NCI-H82 (cell line): ENCODE data around the gene ANO4.
A peak's percentile ranks its signal among the peaks of the same experiment; 100 is the strongest.
"Not testable (repeated sequence)": the region's sequence is repeated elsewhere in the genome, so short reads cannot be mapped to it uniquely, and the experiment has no call there.

Source experiments
- DNase-seq: peaks from one replicate; lab custom pipeline; 2025; lab: John Stamatoyannopoulos, UW

Gene ANO4

GRCh38 chr12:101089271-101089670 is 294.7 kb downstream of the ANO4 start:
- no peak for DNase-seq

- DNase-seq, result not testable (repeated sequence)
These were observed 295.6 kb downstream of the ANO4 start for GRCh38 chr12:101090222-101090621.

- no peak for DNase-seq
These were observed 303.4 kb downstream of the ANO4 start for GRCh38 chr12:101097829-101098580.

GRCh38 chr12:101107032-101107763 is 312.6 kb downstream of the ANO4 start:
- no peak for DNase-seq

GRCh38 chr12:101108130-101108529 is 313.6 kb downstream of the ANO4 start:
- DNase-seq, result peak; percentile 30

- DNase-seq, result no peak
These were observed 316.3 kb downstream of the ANO4 start for GRCh38 chr12:101110866-101111265.

GRCh38 chr12:101111441-101111840 is 316.9 kb downstream of the ANO4 start:
- no peak for DNase-seq

- DNase-seq, result no peak
These were observed 320.8 kb downstream of the ANO4 start for GRCh38 chr12:101115326-101115725.

GRCh38 chr12:101116911-101117310 is 322.3 kb downstream of the ANO4 start:
- DNase-seq, result no peak

GRCh38 chr12:101117842-101118241 is 323.3 kb downstream of the ANO4 start:
- no peak for DNase-seq

- no peak for DNase-seq
These were observed 333.1 kb downstream of the ANO4 start for GRCh38 chr12:101127521-101128219.

GRCh38 chr12:101145777-101146431 is 351.3 kb downstream of the ANO4 start:
- not testable (repeated sequence) for DNase-seq

GRCh38 chr12:101165319-101165718 is 370.7 kb downstream of the ANO4 start:
- DNase-seq, result no peak

GRCh38 chr12:101166866-101167265 is 372.3 kb downstream of the ANO4 start:
- no peak for DNase-seq

- no peak for DNase-seq
These were observed 373.4 kb downstream of the ANO4 start for GRCh38 chr12:101168001-101168400.

- DNase-seq, result peak; percentile 17
These were observed 377.7 kb downstream of the ANO4 start for GRCh38 chr12:101172316-101172715.

- no peak for DNase-seq
These were observed 378.7 kb downstream of the ANO4 start for GRCh38 chr12:101173197-101173749.

- no peak for DNase-seq
These were observed 380.0 kb downstream of the ANO4 start for GRCh38 chr12:101174541-101174940.
